A673 (cell line): Measurements from ENCODE around the gene ADGRG2.

Experiments used
- CTCF ChIP-seq: fragments of 300-800, 200-600 bp; sonication (generic); conservative IDR thresholded peaks from 2 replicates; pipeline ENCODE4 v1.5.1; 2017; ENCODE audit warnings: low read depth, mild to moderate bottlenecking, antibody characterized with exemption, low read length, moderate library complexity, mixed read lengths
- EZH2 ChIP-seq: fragments of 200-600 bp; sonication (generic); IDR thresholded peaks from 2 replicates; pipeline ENCODE4 v1.6.1; 2017; ENCODE audit warnings: borderline replicate concordance, low read depth, mild to moderate bottlenecking, mixed read lengths, antibody characterized with exemption, low read length; ENCODE audit not compliant: poor library complexity, severe bottlenecking

DNA sequence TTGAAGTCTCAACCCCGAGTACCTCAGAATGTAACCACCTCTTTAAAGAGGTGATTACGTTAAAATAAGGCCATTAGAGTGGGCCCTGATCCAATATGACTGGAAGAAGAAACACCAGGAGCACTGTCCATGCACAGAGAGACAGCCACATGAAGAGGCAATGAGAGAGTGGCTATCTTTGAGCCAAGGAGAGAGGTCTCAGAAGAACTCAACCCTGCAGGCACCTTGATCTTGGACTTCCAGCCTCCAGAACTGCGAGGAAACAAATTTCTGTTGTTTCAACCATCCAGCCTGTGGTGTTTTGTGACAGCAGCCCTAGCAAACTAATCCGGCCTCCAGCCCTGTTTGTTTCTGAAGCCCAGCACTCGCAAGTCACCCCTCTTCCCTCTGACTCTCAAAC lies 46.3 kb upstream of the ADGRG2 start:
- TF ChIP-seq CTCF (no peak), EZH2 (no peak)
